ENCODE results near the gene POFUT1. TPM values are rescaled to one million over a fixed set of nuclear protein-coding genes. Genes with fewer than 3 reads are reported as not detected.

The POFUT1 gene
- total and polyA plus RNA-seq, 2 donors (not counting 3 experiments of a cell fraction or from before 2014, with no cell fraction given): 29.0 to 51.4 TPM

- Histone ChIP-seq H3K9me3 (replicated peaks; ENCODE audit: control insufficient read depth, insufficient read depth, low read length) (no peaks in the 10 kb centered on the region), H3K4me2 (ENCODE audit: insufficient read depth, low read length) (no peak overlapping the region), H4K20me1 (replicated peaks; ENCODE audit: control insufficient read depth, extremely low read depth, insufficient read depth, low read length) (no peaks in the 10 kb centered on the region), H3K4me3 (replicated peaks in 1 of 3; ENCODE audit: insufficient read depth in 1 of 3, low read depth in 1 of 3, low read length in 3 of 3) (no peak overlapping the region), H3K9me1 (replicated peaks; ENCODE audit: control insufficient read depth, extremely low read depth, insufficient read depth, low read length) (no peaks in the 10 kb centered on the region), H3K4me1 (ENCODE audit: control insufficient read depth, extremely low read depth, insufficient read depth, low read length) (peaks cover 9% of the 10 kb centered on the region), H3K79me2 (ENCODE audit: control insufficient read depth, insufficient read depth, low read length) (no peaks in the 10 kb centered on the region), H3K27ac (ENCODE audit: insufficient read depth, low read depth, low read length) (no peak overlapping the region), H2AFZ (ENCODE audit: low read depth, low read length) (no peak overlapping the region), H3K27me3 (ENCODE audit: control insufficient read depth in 2 of 2, insufficient read depth in 2 of 2, low read length in 2 of 2) (no peaks in the 10 kb centered on the region), H3K36me3 (ENCODE audit: control insufficient read depth in 2 of 2, extremely low read depth in 1 of 2, insufficient read depth in 2 of 2, low read length in 2 of 2) (peaks cover 0 to under 1% of the 10 kb centered on the region in 2 experiments), H3K9ac (replicated peaks; ENCODE audit: extremely low read depth, insufficient read depth, low read length) (no peak overlapping the region)
- no peak for TF ChIP-seq FOS (IDR thresholded peaks at IDR 0.05; ENCODE audit: borderline replicate concordance, insufficient read depth, low read length)
- no peak for TF ChIP-seq CTCF (IDR thresholded peaks at IDR 0.05; ENCODE audit: extremely low read depth in 1 of 2, insufficient read depth in 1 of 2, low read depth in 1 of 2, low read length in 2 of 2)
- TF ChIP-seq GATA2 (IDR thresholded peaks at IDR 0.05; ENCODE audit: insufficient read depth, insufficient read length, low read depth, low read length): no peak
- no peak for TF ChIP-seq POLR2A (IDR thresholded peaks at IDR 0.05; ENCODE audit: low read depth, low read length)
- TF ChIP-seq MAX (IDR thresholded peaks at IDR 0.05; ENCODE audit: insufficient read depth, insufficient read length): no peak
- TF ChIP-seq JUN (IDR thresholded peaks at IDR 0.05; ENCODE audit: borderline replicate concordance, insufficient read depth, insufficient read length, low read depth): no peak
- TF ChIP-seq EZH2 (IDR thresholded peaks at IDR 0.05; ENCODE audit: borderline replicate concordance, low read depth, low read length, severe bottlenecking): no peak
- no peak for TF ChIP-seq POLR2AphosphoS5 (IDR thresholded peaks at IDR 0.05; ENCODE audit: insufficient read depth, low read depth, low read length)
- TF ChIP-seq MYC (IDR thresholded peaks at IDR 0.05; ENCODE audit: low read depth, low read length): no peak
- BruUV-seq (replicated peaks): no TSS peak
- ChIA-PET CTCF (no interaction called here), POLR2A (no interaction called here)
- FAIRE-seq (no peak), DNase-seq (ENCODE audit: low read depth, low spot score) (no peak)
- intact Hi-C loops (cut with micrococcal nuclease): no loop called here
- dilution Hi-C loops (cut with MboI; ENCODE audit: extremely low pct_ligation_motif_present, low sequenced_read_pairs): no loop called here
Measured at GRCh38 chr20:32186506-32186905, 21.2 kb upstream of the POFUT1 start.
